Lower leg skin (tissue), 4 donors: ENCODE results near the gene ANKRD13C. TPM values are rescaled to one million over a fixed set of nuclear protein-coding genes. Genes with fewer than 3 reads are reported as not detected.

Experiments used
- DNase-seq, 2 donors: peaks; one replicate each; pipeline ENCODE4 v3.0.0-alpha.2; 2019; ENCODE audit warnings: low spot score in 2 of 2
- H3K4me3 ChIP-seq: fragments of 200-600 bp; sonication (generic); 2 replicates; pipeline ENCODE4 v1.5.1; 2017; ENCODE audit warnings: mild to moderate bottlenecking, low read depth; ENCODE audit not compliant: poor library complexity, severe bottlenecking
- CTCF ChIP-seq, 3 donors: fragments of 450-650 bp; IDR thresholded peaks; one replicate each; pipeline ENCODE4 v1.5.1; 2016; ENCODE audit warnings: antibody characterized with exemption in 3 of 3, mild to moderate bottlenecking in 3 of 3, moderate library complexity in 2 of 3
- POLR2A ChIP-seq, 2 donors: fragments of 450-650 bp; IDR thresholded peaks; one replicate each; pipeline ENCODE4 v1.6.1; 2016 to 2017; ENCODE audit warnings: antibody characterized with exemption in 2 of 2, mild to moderate bottlenecking in 1 of 2, moderate library complexity in 1 of 2
- WGBS, 2 donors: methylation state at CpG; one replicate each; pipeline ENCODE4 v1.1.5; 2018; 5-methylcytosine and 5-hydroxymethylcytosine counted together
- intact Hi-C: fragments of 100-400 bp; cut with DNase I; formaldehyde crosslinking; loops from one replicate; pipeline ENCODE4 v1.15.0; 2023; ENCODE audit warnings: low total_unique reads
- total RNA-seq, 4 donors: library from RNA; depleted of rRNA; stranded (reverse); fragments of >200 nt; gene quantifications; one replicate each; pipeline ENCODE4 v1.1.0, GENCODE V29; 2016

The ANKRD13C gene
- 10 to 100 TPM; 30.6 to 35.0 (median 31.5) TPM for total RNA-seq

- peak within 1 kb of the TSS; percentile 99 for H3K4me3 ChIP-seq
- no peak for TF ChIP-seq CTCF (IDR thresholded peaks at IDR 0.05)
- peak in 1 of 2 donors; percentile 27 for TF ChIP-seq POLR2A (IDR thresholded peaks at IDR 0.05)
- intact Hi-C loops, result no loop called here
- peak; percentile 94 to 98 for DNase-seq
- WGBS, 2 donors, result 0% methylated on average over 61 to 63 of the region's 65 CpGs
Observed at GRCh38 chr1:70354332-70355110, at the start of gene ANKRD13C. ANKRD13C (minus strand) TSS chr1:70354722; CDS start chr1:70354408, 314 bp downstream.

GRCh38 chr1:70403759-70404158 lies 49.2 kb upstream of the ANKRD13C start:
- H3K4me3 ChIP-seq, result no peak overlapping the region
- WGBS, 2 donors, result 79 to 85% methylated on average over 2 of the region's 2 CpGs
- intact Hi-C loops, result no loop called here
- TF ChIP-seq CTCF (IDR thresholded peaks at IDR 0.05) (no peak), POLR2A (IDR thresholded peaks at IDR 0.05) (no peak)
- no peak for DNase-seq

- DNase-seq, result no peak
- 79 to 88% methylated on average over 1 of the region's 1 CpG for WGBS, 2 donors
- intact Hi-C loops, result no loop called here
- H3K4me3 ChIP-seq, result no peak overlapping the region
- TF ChIP-seq CTCF (IDR thresholded peaks at IDR 0.05) (no peak), POLR2A (IDR thresholded peaks at IDR 0.05) (no peak)
Observed at GRCh38 chr1:70401974-70402373, 47.5 kb upstream of the ANKRD13C start.

GRCh38 chr1:70400335-70400734 lies 45.8 kb upstream of the ANKRD13C start:
- WGBS, 2 donors, result 87 to 88% methylated on average over 1 of the region's 1 CpG
- TF ChIP-seq POLR2A (IDR thresholded peaks at IDR 0.05), result no peak
- no peak for TF ChIP-seq CTCF (IDR thresholded peaks at IDR 0.05)
- DNase-seq, result no peak
- intact Hi-C loops, result no loop called here
- no peak overlapping the region for H3K4me3 ChIP-seq

GRCh38 chr1:70397013-70397412 lies 42.5 kb upstream of the ANKRD13C start:
- WGBS, 2 donors, result 66 to 74% methylated on average over 7 of the region's 7 CpGs
- no peak for DNase-seq
- intact Hi-C loops, result no loop called here
- no peak overlapping the region for H3K4me3 ChIP-seq
- no peak for TF ChIP-seq CTCF (IDR thresholded peaks at IDR 0.05)
- TF ChIP-seq POLR2A (IDR thresholded peaks at IDR 0.05), result no peak
